Activated T-cell treated with anti-CD3 and anti-CD28 coated beads for 24 hours (primary cell): ENCODE data around the gene VPS50.
"Not testable (repeated sequence)": the region's sequence is repeated elsewhere in the genome, so short reads cannot be mapped to it uniquely, and the experiment has no call there.

Source experiments
- DNase-seq: peaks from one replicate; pipeline ENCODE4 v3.0.0-alpha.2; 2020; ENCODE audit warnings: low read depth

Gene VPS50

DNA sequence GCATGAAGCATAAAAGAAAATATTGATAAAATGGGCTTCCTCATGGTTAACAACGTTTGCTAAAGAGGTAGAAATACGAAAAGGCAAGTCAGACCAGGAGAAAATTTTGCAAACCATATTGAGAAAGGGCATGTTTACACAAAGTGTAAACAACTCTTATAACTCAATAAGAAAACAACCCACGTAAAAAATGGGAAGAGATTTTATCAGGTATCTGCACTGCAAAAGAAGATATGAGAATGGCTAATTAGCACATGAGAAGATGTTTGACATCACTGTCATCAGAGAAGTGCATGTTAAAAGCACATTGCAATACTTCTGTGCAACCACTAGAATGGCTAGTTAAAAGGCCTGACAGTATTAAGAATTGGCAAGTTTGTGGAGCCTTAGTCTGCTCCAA, 99.5 kb downstream of the VPS50 start:
- DNase-seq, result no peak

DNA sequence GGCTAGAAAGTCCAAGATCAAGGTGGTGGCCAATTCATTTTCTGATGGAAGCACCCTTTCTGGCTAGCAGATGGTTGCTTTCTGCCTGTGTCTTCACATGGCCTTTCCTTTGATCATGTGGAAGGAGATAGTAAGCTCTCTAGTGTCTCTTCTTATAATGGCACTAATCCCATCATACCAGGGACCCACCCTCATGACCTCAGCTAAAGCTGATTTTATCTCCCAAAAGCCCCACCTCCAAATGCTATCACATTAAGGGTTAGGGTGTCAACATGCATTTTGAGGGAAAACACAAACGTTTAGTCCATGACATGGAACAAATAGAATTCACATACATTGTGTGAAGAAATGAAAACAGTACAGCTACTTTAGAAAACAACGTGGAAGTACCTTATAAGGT, 100.0 kb downstream of the VPS50 start:
- no peak for DNase-seq

DNA sequence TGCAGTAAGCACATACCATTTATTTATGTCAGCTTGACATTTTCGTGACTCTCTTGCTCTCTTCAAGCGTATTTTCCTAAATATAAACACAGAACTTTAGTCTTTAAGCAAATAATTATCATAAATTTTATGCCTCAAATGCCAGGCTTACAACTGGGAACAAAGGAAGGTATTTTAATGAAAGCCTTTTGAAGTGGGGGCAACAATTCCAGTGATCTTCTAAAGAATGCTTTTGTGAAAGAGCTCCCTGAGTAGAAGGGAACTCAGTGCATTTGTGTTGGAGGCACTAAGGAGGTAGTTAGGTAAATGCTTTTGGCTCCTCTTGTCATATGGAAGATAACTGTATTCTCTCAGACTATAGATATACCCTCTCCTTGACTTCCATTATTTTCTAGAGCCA, 104.9 kb downstream of the VPS50 start:
- no peak for DNase-seq

DNA sequence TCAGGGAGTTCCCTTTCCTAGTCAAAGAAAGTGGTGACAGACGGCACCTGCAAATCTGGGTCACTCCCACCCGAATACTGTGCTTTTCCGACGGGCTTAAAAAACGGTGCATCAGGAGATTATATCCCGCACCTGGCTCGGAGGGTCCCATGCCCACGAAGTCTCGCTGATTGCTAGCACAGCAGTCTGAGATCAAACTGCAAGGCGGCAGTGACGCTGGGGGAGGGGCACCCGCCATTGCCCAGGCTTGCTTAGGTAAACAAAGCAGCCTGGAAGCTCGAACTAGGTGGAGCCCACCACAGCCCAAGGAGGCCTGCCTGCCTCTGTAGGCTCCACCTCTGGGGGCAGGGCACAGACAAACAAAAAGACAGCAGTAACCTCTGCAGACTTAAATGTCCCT, 110.0 kb downstream of the VPS50 start:
- not testable (repeated sequence) for DNase-seq

DNA sequence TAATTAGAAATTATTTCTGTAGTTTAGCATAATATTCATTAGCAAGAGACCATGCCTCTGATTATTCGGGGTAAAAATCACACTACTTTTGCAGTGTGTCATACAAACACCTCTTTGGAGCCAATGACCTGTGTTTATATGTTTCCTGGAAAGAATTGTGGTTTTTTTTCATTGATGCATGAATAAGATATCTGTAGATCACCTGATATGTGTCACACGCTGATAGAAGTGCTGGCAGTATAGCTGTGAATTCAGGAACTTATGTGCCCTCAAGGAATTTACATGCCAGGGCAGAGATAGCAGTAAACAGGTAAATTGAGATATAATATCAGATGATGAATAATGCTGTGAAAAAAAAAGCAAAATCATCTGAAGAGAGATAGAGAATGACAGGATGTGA, 118.2 kb downstream of the VPS50 start:
- DNase-seq, result no peak

DNA sequence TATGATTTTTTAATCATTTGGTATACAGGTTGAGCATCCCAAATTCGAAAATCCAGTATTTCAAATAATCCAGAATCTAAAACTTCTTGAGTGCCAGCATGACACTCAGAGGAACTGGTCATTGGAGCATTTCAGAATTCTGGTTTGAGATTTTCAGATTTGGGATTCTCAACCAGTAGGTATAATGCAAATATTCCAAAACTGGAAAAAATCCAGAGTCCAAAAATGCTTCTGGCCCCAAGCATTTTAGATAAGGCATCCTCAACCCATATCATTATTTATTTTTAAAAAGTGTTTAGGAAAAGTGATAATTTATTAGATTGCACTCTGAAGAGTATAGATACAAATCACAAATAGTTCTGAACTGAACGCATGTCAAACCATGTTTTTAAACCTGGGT, 120.7 kb downstream of the VPS50 start:
- no peak for DNase-seq

DNA sequence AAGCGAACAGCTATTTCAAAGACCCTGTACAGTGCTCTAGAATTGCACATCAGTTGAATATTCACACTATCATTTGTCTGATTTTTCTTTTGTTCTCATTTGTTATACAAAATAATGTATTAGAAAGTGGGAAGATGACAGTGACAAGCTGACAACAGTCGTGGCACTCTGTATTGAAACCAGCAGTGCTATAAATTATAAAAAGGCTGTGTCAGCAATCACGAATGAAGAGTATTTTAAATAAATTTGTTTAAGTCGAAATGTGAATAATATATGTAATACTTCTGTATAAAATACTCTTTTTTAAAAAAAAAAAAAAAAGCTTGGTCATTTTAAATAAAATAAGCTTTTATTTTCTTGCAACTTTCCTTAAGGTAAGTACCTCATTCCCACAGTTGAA, 122.6 kb downstream of the VPS50 start:
- DNase-seq, result no peak

DNA sequence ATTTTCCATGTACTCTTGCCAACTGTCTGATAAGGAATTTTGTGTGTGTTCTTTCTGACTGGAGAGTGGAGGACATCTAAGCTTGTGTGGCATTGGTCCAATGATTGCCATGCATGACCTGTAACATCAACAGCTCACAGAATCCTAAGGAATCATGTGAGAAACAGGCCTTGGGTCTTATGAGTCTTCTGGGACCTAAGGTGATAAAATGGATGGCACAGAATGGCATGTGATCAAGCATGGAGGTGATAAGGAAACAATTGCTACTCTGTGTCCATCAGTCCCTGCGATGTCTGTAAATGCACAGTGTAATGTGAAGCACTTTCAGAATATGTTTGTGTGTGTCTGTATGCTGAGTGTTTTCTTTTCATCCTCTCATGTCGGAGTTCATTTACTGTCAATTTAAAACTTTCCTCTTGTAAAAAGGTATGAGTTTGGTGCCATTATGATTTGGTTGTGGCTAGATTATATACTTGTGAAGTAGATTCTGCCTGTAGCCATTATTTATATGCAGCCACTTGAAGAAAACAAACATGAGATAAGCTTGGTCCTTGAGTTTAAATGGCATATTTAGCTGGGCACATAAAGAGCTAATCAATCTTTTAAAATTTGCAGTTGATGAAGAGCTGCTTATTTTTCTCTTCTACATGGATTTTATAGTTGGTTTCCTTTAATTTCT, 127.5 kb downstream of the VPS50 start:
- DNase-seq, result no peak

DNA sequence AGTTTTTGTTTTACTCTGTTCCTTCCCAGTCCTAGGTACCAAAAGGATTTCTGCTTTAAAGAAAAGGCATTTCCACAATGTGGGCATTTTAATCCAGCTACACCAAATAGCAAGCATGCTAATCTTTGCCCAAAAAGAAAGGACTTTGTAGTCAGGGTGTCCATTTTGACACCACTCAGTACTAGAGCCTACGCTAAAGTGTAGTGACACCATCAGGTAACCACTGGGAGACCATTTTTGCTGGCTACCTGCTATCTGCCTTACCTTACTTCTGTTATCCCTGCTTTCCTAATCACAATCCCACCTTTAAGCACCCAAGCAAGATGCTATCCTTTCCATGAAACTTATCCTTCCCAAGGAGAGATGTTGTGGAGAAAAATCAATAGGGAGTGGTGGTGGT, 129.7 kb downstream of the VPS50 start:
- DNase-seq, result no peak

DNA sequence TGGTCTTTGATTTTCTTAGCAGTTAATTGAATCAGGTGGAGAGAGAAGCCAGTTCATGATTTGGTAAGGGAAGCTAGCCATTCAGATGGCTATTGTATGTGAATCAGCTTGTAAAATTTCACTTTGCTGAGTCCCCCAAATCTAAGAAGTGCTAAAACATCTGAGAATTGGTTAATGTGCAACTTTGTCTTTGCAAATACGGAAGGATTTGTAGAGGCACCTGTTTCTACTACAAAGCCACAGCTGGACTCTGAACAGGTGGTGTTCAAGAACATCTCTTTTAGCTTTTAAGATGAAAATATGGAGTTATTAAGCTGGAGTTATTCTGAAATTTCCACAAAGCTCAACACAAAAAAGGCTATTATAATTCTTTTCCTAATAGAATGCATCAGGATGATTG, 132.6 kb downstream of the VPS50 start:
- no peak for DNase-seq

DNA sequence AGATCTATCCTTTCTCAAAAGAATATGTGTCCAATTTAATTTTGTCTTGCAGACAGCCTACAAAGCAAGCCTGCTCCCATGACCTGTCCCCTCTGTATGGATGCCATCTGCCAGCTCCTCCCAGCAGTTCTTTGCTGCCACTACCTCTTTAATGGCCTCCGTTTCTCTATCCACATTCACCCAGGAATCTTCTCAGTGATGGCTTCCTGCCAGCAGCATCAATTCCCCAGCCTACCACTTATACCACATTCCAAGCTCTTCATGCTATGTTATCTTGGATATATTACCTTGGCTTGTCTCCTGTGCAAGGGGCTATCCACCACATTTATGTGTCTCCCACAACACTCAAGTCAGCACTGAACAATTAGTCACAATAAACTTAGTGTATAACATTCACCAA, 133.2 kb downstream of the VPS50 start:
- DNase-seq, result no peak

DNA sequence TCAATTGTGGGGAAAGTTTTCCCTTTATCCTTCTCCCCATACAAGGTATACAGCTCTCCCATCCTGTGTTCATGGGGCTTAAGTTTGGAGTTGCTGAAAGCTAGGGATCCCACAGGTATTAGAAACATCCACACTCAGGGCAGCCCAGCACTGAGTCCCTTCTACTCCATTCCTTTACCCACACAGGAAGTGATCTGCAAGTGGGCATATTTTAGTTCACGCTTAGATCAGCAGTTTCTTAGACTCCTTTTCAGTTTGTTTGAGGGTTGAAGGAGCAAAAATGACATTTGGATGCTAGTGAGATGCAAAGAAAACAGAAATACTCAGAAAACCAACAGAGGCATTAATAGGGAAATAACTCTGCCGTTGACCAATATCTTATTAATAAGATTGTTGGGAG, 134.7 kb downstream of the VPS50 start:
- DNase-seq, result no peak

DNA sequence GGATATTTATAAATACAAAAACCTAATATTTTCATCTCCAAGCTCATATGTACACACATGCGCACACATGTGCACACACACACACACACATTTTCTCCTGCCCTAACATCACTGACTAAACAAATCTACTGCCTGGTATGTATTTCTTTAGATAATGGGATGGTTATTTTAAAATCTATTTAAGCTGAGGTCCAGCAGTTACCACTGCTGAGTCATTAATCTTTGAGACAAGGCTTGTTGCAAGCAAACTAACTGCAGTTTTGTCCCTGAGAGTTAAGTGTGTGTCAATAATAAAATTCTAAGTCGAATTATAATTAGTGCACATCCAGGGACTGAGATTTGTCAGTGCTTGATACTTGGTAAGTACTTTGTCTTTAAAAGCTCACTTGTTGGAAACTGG, 135.1 kb downstream of the VPS50 start:
- no peak for DNase-seq

DNA sequence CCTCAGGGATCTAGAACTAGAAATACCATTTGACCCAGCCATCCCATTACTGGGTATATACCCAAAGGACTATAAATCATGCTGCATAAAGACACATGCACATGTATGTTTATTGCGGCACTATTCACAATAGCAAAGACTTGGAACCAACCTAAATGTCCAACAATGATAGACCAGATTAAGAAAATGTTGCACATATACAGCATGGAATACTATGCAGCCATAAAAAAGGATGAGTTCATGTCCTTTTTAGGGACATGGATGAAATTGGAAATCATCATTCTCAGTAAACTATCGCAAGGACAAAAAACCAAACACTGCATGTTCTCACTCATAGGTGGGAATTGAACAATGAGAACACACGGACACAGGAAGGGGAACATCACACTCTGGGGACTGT, 138.8 kb downstream of the VPS50 start:
- not testable (repeated sequence) for DNase-seq

DNA sequence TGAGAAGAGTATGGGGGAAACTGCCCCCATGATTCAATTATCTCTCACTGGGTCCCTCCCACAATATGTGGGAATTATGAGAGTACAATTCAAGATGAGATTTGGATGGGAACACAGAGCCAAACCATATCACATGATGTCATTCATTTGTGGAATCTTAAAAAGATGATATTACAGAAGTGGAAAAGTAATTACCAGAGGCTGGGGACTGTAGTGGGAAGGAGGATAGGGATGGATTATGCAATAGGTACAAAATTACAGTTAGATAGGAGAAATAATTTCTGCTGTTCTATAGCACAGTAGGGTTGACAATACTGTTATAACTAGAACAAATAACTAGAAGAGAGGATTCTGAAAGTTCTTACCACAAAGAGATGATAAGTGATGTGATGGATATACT, 141.4 kb downstream of the VPS50 start:
- no peak for DNase-seq

DNA sequence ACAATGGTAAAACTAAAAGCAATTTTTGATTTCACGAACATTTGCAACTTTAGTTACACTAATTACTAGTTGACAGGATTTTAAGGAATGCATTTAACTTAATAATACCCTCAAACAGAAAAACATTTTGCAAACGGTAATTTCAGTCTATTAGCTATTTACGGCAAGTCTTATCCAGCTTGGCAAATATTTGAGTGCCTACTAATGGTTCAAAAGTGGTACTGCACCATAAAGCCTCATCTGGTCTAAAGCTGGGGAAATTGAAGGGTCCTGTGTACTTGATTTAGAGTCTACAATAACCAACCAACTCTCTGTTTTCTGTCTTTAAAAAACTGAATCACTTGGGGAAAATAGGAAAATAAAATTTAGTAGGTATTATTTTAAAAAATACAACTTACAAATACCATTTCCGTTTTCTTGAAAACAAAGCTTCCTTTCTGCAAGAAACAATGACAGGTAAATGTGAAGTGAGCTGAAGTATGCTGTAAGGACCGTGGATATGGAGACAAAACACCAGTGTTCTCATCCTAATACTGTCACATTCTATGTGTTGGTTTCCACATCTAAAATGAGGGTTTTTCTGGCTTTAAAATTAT, 142.3 kb downstream of the VPS50 start:
- DNase-seq, result no peak

DNA sequence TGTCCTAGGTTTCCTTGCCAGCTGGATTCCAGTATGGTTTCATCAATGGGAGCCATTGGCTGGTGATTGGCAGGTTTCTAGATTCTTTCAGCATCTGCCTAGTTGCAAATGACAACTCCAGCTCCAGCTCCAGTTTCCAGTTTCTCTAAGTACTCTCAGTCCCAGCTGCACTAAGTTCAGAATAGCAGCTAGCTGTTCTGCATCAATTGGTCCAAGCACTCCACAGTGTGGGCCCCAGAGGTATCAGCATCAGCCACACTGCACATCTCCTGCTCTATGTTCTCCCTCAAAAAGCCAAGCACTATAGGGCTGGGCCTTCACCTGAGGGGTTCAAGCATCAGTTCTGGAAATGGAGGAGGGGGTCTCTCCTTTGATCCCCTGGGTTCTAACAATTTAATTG, 143.4 kb downstream of the VPS50 start:
- DNase-seq, result no peak

DNA sequence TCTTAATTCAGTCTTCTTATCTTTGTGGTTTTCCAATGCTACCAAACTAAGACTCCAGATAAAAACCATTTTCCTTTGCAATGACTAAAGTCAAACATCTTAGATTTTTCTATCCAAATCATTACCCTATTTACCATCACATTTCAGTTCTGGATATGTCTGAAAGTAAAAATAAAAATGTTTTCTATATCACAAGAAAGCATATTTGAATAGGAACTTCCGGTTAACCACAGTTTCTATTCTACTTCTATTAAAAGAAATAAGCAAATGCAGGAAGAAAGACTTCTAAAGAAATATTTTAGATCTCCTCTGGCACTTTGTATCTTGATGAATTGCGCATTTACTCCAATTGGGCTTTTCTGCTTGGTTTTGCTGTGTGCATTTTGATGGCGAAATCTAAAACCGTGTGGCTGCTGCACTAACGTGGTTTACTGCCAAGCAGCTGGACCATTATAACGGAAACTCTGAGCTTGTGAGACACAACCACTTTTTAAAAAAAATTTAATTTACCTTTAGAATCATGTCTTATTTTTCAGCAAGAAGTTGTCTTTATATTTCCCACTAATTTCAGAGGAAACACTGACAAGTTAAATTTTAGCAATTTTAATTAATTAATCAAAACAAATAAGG, 146.1 kb downstream of the VPS50 start:
- DNase-seq, result no peak

DNA sequence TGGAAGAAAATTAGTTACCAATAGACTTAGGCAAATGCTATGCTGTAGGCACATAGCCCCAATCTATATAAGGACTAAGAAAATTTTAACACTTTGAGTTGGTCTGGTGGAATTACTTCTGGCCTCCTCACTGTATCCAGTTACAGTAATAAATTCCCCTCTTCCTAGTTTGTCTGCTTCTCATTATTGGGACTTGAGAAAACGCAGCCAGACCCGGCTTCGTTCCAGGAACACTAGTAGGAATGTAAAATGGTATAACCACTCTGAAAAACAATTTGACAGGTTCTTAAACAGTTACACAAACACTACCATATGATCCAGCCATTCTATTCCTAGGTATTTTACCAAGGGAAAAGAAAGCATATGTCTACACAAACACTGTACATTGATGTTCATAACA, 150.2 kb downstream of the VPS50 start:
- no peak for DNase-seq

DNA sequence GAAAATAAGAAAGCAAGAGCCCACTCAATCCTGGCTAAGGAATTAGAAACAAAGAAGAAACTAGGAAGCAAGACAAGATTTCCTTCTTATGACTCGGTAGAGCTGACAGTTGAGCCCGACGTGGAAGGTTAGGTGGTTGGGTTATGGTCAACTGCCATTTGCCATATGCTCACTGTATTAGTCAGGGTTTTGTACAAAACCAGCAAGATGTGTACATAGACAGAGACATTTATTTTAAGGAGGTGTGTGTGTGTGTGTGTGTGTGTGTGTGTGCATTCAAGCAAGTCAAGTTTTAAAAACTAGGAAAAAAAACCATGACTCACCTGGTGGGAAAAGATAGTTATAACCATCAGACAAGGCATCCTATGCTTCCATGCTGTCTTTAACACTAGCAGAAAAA, 158.5 kb downstream of the VPS50 start:
- no peak for DNase-seq

DNA sequence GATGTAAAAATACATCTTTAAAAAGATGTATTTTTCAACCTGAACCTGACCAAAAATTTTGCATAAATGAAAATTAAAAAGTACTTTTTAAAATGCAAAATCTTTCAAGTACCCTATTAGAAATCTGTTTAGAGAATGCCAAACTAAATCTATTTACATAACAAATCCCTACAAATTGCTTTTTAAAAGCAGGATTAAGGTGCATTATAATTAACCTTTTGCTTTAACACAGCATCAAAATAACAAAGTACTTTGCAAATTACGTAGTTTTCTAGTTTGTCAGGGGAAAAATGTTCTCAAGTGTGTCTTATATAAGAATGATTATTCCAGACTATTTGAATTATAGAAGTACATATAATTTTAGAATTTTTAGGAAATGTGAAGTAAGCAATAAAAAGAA, 160.8 kb downstream of the VPS50 start:
- DNase-seq, result no peak

DNA sequence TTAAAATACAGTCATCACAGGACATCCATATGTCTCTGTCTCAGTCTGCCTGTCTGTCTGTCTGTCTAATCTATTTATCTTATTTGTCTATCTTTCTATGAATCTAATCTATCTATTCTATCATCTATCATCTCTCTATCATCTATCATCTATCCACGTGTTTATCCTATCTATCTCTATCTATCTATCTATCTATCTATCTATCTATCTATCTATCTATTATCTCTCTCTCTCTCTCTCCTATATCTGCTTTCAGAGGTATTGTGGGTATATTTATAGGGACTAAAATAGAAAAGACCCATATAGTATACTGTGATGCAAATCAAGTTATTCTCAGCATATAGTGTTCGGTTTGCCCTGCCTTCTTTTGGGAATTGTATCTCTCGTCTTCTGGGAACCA, 167.5 kb downstream of the VPS50 start:
- DNase-seq, result no peak

DNA sequence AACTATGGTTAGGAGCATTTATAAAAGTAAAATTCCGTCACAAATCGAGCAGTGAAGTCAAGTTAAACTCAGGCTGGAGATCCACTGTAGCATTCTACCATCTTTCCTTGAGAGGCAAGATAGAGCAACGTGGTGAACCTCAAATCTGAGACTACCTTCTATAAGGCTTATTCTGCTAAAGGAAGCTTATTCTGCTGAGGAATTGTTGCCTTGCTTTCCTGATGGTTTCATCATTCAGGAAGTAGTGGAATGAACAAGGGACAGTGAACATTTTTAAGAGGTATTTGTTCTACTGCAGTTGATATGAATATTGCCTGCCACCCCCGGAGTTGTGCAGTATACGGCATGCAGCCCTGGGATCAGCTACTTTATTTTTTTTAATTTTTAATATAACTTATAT, 170.8 kb downstream of the VPS50 start:
- DNase-seq, result no peak

DNA sequence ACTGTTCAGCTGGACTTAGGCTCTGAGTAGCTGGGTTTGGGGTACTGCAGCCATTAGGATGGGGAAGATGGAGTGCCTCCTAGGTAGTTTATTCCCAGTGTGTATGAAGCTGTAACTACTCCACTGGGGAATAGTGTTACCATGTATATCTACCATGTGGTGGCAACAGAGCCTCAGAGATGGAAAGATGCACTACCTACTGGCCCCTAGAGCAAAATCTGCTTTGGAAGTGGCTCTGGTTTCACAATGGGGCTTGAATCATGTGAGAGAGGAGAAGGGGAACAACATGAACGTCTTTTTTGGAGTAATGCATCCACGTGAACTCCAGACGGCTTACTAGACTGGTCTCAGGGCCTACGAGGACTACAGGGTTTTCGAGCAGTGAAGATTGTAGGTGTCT, 175.1 kb downstream of the VPS50 start:
- no peak for DNase-seq
